Coronary artery (tissue), 2 donors: ENCODE measurements around the gene RAMP3.

Source experiments
- DNase-seq: peaks from one replicate; pipeline ENCODE4 v3.0.0-alpha.2; 2017; ENCODE audit warnings: low spot score
- H3K27ac ChIP-seq, 2 donors: fragments of 200-600 bp; sonication (generic); one replicate each; pipeline ENCODE4 v1.5.1; 2016 to 2019
- H3K4me3 ChIP-seq: fragments of 200-600 bp; sonication (generic); 2 replicates; pipeline ENCODE4 v1.5.1; 2016; ENCODE audit warnings: mild to moderate bottlenecking, moderate library complexity
- TF ChIP-seq, protein P1 (sequence below): fragments of 200-600 bp; sonication (generic); IDR thresholded peaks from one replicate; pipeline ENCODE4 v1.5.1; 2019; ENCODE audit warnings: antibody characterized with exemption

The RAMP3 gene

DNA sequence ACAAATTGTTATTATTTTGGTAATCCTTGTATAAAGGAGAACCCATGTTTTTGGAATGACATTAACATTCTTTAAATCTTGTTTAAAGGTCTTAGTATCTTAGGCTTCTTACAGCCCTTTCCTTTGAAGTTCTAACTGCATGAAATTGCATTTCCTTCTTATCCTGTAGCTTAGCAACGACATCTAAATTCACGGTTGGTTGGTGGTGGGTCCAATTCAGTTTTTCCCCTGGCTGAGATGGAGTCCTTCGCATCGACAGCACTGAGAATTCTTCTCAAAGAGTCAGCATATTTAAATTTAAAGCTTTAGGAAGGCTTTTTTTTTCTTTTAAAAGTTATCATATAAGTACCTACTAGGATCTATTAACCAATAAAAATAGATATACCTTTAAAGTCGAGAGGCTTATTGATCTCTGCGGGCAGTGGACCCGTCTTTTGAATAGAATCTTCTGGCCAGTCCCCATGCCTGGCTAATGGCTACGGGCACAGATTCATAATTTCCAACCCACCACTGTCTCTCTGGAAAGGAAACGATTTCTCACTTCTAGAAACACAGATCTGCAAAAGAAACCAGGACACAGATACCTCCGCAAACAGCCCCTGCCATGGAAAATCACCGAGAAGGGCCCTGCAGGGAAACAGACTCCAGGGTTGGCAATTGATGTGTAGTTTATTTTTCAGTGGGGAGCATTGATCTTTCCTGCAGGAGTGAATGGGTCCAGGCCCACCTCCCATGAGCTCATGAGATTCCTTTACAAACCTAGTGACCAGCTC lies 63.4 kb downstream of the RAMP3 start:
- DNase-seq, result no peak
- TF ChIP-seq, protein P1, sequence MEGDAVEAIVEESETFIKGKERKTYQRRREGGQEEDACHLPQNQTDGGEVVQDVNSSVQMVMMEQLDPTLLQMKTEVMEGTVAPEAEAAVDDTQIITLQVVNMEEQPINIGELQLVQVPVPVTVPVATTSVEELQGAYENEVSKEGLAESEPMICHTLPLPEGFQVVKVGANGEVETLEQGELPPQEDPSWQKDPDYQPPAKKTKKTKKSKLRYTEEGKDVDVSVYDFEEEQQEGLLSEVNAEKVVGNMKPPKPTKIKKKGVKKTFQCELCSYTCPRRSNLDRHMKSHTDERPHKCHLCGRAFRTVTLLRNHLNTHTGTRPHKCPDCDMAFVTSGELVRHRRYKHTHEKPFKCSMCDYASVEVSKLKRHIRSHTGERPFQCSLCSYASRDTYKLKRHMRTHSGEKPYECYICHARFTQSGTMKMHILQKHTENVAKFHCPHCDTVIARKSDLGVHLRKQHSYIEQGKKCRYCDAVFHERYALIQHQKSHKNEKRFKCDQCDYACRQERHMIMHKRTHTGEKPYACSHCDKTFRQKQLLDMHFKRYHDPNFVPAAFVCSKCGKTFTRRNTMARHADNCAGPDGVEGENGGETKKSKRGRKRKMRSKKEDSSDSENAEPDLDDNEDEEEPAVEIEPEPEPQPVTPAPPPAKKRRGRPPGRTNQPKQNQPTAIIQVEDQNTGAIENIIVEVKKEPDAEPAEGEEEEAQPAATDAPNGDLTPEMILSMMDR, result no peak
- Histone ChIP-seq H3K4me3 (no peak overlapping the region), H3K27ac (no peak overlapping the region)

DNA sequence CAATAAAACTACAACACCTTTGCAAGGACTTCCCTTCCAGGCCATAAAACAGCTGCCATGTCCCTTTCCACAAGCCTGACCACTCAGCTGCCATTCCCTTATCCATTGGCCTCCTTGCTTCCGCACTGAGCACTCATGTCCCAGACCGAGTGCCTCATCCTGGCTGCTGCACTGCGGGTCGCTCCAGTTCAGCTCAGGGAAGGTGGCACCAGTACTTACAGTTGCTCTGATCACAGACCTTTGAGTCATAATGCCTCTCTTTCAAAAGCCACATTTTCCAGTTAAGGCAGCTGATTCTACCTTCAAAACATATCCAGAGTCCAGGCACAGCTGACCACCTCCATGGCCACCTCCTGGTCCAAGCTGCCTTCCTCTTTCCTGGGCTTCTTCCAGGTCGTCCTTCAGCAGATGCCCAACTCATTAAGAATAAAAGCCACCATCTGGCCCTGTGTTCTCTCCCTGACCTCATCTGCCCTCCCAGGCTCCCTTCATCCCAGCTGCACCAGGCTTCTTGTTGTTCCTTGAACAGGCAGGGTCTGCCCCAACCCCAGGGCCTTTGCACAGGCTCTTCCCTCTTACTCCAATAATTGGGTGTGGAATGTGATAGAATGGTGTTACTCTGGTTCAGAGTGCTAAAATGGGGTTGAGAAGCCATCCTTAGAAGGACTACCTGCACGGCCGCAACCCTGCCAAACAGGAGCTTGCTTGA lies 64.5 kb downstream of the RAMP3 start:
- DNase-seq, result no peak
- TF ChIP-seq, protein P1, result no peak
- no peak overlapping the region for H3K4me3 ChIP-seq
- no peak overlapping the region for H3K27ac ChIP-seq

DNA sequence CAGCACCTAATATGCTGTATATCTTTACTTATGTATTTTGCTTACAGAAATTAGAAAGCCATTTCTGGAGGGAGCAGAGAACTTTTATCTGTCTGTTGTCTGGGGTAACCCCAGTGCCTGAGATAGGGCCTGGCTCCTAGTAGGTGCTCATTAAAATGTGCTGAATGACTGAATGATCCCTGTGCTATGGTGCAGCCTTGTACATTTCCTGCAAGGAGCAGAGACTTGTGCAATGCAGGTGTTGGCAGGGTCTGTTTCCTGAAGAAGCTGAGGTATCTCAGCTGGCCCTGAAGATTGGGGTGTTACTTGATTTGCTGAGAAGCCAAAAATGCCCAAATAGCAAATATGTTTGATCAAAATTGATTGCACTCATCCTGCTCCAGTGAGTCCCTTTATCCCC lies 65.5 kb downstream of the RAMP3 start:
- TF ChIP-seq, protein P1, result no peak
- no peak overlapping the region for H3K4me3 ChIP-seq
- DNase-seq, result no peak
- no peak overlapping the region for H3K27ac ChIP-seq

GRCh38 chr7:45223728-45224630 lies 66.4 kb downstream of the RAMP3 start:
- no peak for DNase-seq
- no peak overlapping the region for H3K27ac ChIP-seq
- TF ChIP-seq, protein P1, result no peak
- no peak overlapping the region for H3K4me3 ChIP-seq

DNA sequence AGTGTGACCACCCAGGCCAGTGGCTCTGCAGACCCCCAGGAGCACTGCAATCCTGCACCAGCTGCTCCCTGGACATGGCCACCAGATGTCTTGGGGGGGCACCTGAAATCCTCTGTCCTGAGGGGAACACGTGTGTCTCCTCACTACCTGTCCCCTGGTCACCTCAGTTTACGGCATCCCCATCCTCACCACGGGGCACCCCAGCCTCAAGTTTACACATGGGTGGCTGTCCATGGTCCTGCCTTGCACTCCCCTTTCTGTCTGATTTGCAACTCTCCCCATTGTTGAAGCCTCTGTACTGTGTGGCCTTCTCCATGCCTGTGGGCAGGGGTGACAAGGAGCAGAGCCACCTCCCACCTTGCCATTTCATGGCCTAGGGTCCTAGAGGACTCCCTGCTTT lies 67.2 kb downstream of the RAMP3 start:
- TF ChIP-seq, protein P1, result no peak
- DNase-seq, result no peak
- Histone ChIP-seq H3K4me3 (no peak overlapping the region), H3K27ac (no peak overlapping the region)

DNA sequence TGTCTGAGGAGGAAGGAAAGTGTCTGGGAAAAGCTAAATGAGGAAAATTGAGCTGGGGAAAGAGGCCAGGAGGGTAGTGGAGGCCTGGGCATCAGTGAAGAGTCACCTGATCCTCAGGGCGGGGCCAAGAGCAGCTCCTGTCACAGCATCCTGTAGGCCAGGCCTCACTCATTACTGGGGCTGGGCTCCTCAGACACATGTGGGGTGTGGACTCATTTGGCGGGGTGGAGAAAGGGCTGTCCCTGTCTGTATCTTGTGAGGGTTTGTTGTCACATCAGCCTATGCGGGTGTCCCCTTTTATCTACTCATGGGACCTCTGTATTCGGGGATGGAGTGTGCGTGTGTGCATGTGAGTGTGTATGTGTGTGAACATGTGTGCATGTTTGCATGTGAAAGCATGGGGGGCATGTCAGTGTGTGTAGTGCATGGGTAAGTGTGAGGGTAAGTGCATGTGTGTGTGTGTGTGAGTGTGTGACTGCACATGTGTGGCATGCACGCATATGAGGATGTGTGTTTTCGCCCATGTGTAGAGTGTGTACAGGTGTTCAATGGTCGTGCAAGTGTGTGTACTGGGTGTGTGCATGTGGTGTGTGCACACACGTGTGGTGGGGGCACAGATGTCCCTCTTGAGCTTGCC lies 67.8 kb downstream of the RAMP3 start:
- DNase-seq, result no peak
- no peak overlapping the region for H3K4me3 ChIP-seq
- TF ChIP-seq, protein P1, result no peak
- no peak overlapping the region for H3K27ac ChIP-seq
